Neutrophil (primary cell): ENCODE data around the gene CUL3.

Experiments
- H3K27ac ChIP-seq: fragments of 200-600 bp; sonication (generic); 2 replicates; pipeline ENCODE4 v1.5.1; 2016; ENCODE audit warnings: mild to moderate bottlenecking, moderate library complexity
- H3K27me3 ChIP-seq: fragments of 200-600 bp; sonication (generic); 2 replicates; pipeline ENCODE4 v1.6.0; 2016; ENCODE audit warnings: mild to moderate bottlenecking
- H3K36me3 ChIP-seq: fragments of 200-600 bp; sonication (generic); 2 replicates; pipeline ENCODE4 v1.5.1; 2017
- H3K4me1 ChIP-seq, 2 experiments: fragments of 200-600 bp in 1 of 2; sonication (generic) in 1 of 2; 1 replicate in 1 of 2; 2 replicates in 1 of 2; pipeline versions ENCODE4 v1.5.1 to v1.6.1; 2013 to 2016; ENCODE audit warnings: low read depth in 1 of 2, low read length in 1 of 2, mild to moderate bottlenecking in 1 of 2, moderate library complexity in 1 of 2; ENCODE audit not compliant: control insufficient read depth in 1 of 2, insufficient read depth in 1 of 2
- H3K4me3 ChIP-seq, 2 experiments: fragments of 200-600 bp in 1 of 2; sonication (generic) in 1 of 2; 1 replicate in 1 of 2; 2 replicates in 1 of 2; pipeline ENCODE4 v1.5.1; 2013 to 2016; ENCODE audit warnings: low read depth in 1 of 2, low read length in 1 of 2, mild to moderate bottlenecking in 1 of 2, moderate library complexity in 1 of 2
- H3K9me3 ChIP-seq: fragments of 200-600 bp; sonication (generic); 2 replicates; pipeline ENCODE4 v1.5.1; 2016
- TF ChIP-seq, protein P1 (sequence below): fragments of 200-600 bp; sonication (generic); IDR thresholded peaks from 2 replicates; pipeline ENCODE4 v1.5.1; 2016; ENCODE audit warnings: antibody characterized with exemption

Gene CUL3

DNA sequence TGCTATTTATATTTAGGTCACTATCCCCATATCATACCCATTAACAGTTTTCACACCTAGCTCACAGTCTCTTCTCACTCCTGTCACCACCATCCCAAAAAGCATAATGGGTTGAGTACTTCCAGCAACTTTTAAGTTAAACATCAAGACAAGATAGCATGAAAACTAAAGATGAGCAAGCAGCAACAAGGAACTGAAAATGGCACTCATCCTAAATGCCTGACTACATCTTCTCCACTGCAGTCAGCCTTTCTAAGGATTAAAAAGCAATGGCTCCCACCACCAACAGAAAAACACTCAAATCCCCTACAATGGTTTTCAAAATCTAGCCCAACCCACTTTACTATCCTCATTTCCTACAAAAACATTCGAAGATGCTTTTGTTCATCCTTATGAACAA is 38.2 kb downstream of the CUL3 start:
- no peak overlapping the region for H3K27ac ChIP-seq
- no peaks in the 10 kb centered on the region for H3K4me1 ChIP-seq

DNA sequence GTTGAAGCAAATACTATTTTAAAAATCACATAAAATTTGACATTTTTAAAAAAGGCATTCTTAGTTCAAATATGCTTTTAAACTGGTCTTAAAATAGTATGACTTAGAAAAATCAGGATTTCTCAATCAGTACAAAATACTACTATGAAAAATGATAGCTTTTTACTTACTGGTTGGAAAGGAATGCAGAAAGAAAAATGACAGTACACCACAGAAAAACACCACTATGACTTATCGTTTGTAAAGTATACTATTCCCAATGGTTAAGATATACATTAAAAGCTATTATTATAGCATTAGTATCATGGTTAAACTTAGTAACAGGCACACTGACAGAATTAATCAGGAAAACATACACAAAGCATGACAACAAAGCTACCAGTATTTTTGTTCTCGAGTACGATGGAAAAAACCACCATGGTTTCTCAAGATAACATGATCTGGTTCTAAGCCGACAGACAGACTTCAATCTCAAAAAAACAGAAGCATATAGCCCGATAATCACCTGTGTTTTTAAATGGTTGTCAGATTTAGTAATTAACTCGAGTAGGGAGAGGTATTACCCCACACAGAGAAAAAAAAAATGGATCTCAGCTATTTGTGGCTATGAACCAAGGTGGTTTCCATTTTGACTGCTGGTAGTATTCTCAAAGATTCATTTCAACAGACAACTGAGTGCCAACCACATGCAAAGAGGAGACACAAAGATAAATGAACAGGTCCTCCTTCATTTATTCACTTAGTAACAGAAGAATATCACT is 39.1 kb downstream of the CUL3 start:
- Histone ChIP-seq H3K27me3 (no peaks in the 10 kb centered on the region), H3K4me1 (no peaks in the 10 kb centered on the region), H3K27ac (no peak overlapping the region), H3K36me3 (peaks cover 7% of the 10 kb centered on the region), H3K9me3 (no peaks in the 10 kb centered on the region), H3K4me3 (no peak overlapping the region)
- TF ChIP-seq, protein P1, sequence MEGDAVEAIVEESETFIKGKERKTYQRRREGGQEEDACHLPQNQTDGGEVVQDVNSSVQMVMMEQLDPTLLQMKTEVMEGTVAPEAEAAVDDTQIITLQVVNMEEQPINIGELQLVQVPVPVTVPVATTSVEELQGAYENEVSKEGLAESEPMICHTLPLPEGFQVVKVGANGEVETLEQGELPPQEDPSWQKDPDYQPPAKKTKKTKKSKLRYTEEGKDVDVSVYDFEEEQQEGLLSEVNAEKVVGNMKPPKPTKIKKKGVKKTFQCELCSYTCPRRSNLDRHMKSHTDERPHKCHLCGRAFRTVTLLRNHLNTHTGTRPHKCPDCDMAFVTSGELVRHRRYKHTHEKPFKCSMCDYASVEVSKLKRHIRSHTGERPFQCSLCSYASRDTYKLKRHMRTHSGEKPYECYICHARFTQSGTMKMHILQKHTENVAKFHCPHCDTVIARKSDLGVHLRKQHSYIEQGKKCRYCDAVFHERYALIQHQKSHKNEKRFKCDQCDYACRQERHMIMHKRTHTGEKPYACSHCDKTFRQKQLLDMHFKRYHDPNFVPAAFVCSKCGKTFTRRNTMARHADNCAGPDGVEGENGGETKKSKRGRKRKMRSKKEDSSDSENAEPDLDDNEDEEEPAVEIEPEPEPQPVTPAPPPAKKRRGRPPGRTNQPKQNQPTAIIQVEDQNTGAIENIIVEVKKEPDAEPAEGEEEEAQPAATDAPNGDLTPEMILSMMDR: no peak

More for the DNA sequence above, 38.2 kb downstream of the CUL3 start:
- H3K9me3 ChIP-seq: no peaks in the 10 kb centered on the region
- no peak overlapping the region for H3K4me3 ChIP-seq
- H3K36me3 ChIP-seq: peaks cover 7% of the 10 kb centered on the region
- TF ChIP-seq, protein P1: no peak
- no peaks in the 10 kb centered on the region for H3K27me3 ChIP-seq

DNA sequence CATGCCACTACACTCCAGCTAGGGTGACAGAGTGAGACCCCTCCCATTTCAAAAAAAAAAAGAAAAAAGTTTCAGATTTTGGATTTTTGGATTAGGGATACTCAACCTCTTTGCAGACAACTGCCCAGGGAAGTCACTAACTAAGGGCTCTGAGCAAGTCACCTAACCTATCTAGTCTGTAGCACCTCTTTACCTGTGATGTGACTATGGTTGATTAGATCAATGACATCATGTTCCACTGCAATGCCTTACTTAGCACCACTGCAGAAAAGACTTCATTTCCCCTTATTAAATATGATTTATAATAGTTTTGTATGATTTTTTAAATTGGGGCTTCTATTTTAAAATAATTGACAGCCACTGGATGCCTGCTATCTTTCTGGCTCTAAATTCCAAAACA is 41.2 kb downstream of the CUL3 start:
- H3K4me3 ChIP-seq: no peak overlapping the region
- H3K4me1 ChIP-seq: no peaks in the 10 kb centered on the region

DNA sequence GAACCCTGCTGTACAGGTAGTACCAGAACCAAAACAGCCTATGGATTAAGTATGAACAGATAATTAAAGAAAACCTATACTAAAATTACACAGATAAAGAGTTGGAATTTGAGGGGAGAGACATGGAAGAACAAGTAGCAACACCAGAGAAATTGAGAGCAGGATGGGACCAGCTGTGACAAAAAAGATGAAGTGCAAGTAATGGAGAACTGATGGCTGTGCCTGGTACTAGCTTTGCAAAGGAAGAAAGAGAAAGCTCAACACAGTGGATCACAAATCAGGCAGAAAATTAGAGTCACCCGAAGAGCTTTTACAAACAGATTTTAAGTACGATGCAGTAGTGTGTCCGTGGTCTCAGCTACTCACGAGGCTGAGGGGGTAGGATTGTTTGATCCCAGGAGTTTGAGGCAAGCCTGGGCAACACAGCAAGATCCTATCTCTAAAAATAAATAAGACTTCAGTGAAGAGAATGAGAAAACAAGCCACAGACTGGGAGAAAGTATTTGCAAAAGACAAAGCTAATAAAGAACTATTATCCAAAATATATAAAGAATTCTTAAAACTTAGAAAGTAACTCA is 46.5 kb downstream of the CUL3 start:
- H3K36me3 ChIP-seq: peaks cover 24% of the 10 kb centered on the region
- H3K4me3 ChIP-seq: no peak overlapping the region
- TF ChIP-seq, protein P1: no peak
- H3K27ac ChIP-seq: no peak overlapping the region
- no peaks in the 10 kb centered on the region for H3K27me3 ChIP-seq
- H3K4me1 ChIP-seq: no peaks in the 10 kb centered on the region
- H3K9me3 ChIP-seq: no peaks in the 10 kb centered on the region

More for the DNA sequence above, 41.2 kb downstream of the CUL3 start:
- Histone ChIP-seq H3K27ac (no peak overlapping the region), H3K9me3 (no peaks in the 10 kb centered on the region), H3K27me3 (no peaks in the 10 kb centered on the region), H3K36me3 (peaks cover 7% of the 10 kb centered on the region)
- TF ChIP-seq, protein P1: no peak

DNA sequence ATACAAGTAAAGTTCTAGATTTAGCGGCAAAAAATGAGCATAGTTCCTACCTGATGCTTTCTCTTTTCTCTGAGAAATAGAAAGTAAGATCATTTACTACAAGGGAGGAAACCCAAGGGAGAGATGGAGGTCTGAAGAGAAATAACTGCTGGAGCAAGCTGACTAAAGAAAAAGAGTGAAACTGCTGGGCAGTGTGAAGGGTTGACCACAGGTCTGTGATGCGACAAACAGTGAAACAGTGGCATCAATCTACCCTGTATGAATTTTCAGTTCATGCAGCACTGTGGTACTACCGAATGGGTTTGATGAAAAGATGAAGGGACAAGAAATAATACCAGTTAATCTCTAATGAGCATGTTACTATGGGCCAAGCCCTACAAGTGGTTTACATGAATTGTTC is 52.2 kb downstream of the CUL3 start:
- Histone ChIP-seq H3K27me3 (no peaks in the 10 kb centered on the region), H3K4me1 (no peaks in the 10 kb centered on the region), H3K27ac (peak overlapping the region; percentile 23), H3K4me3 (no peak overlapping the region), H3K36me3 (peaks cover 31% of the 10 kb centered on the region), H3K9me3 (no peaks in the 10 kb centered on the region)
- TF ChIP-seq, protein P1: no peak
